Stomach smooth muscle (tissue), 2 donors: ENCODE data around the gene ATP8B1.
A peak's percentile ranks its signal among the peaks of the same experiment; 100 is the strongest.
"Not testable (repeated sequence)": the region's sequence is repeated elsewhere in the genome, so short reads cannot be mapped to it uniquely, and the experiment has no call there.

Experiments
- H3K27ac ChIP-seq: one replicate; pipeline ENCODE4 v1.7.0; 2013; ENCODE audit warnings: mild to moderate bottlenecking, low read length, inconsistent platforms
- H3K27me3 ChIP-seq, 2 donors: one replicate each; pipeline ENCODE4 v1.7.0; 2013; ENCODE audit warnings: low read length in 2 of 2; ENCODE audit not compliant: insufficient read depth in 2 of 2, control insufficient read depth in 1 of 2
- H3K36me3 ChIP-seq, 2 donors: one replicate each; pipeline ENCODE4 v1.7.0; 2013; ENCODE audit warnings: low read length in 2 of 2; ENCODE audit not compliant: control insufficient read depth in 2 of 2, insufficient read depth in 2 of 2
- H3K4me1 ChIP-seq: one replicate; pipeline ENCODE4 v1.7.0; 2013; ENCODE audit warnings: low read length; ENCODE audit not compliant: control insufficient read depth, insufficient read depth
- H3K4me3 ChIP-seq, 2 donors: one replicate each; pipeline ENCODE4 v1.7.0; 2013; ENCODE audit warnings: low read length in 2 of 2
- H3K9ac ChIP-seq, 2 donors: one replicate each; pipeline ENCODE4 v1.7.0; 2013; ENCODE audit warnings: low read length in 2 of 2, mild to moderate bottlenecking in 1 of 2
- H3K9me3 ChIP-seq, 2 donors: one replicate each; pipeline ENCODE4 v1.7.0; 2013; ENCODE audit warnings: low read length in 2 of 2; ENCODE audit not compliant: control insufficient read depth in 2 of 2
- donor health status: healthy.
- donor health status: Pancreatic carcinoma.

Gene ATP8B1

GRCh38 chr18:57744211-57744694 is 58.9 kb downstream of the ATP8B1 start:
- Histone ChIP-seq H3K4me3 (no peak overlapping the region), H3K4me1 (peaks cover 23% of the 10 kb centered on the region), H3K9me3 (no peaks in the 10 kb centered on the region), H3K9ac (no peak overlapping the region), H3K36me3 (no peaks in the 10 kb centered on the region), H3K27me3 (no peaks in the 10 kb centered on the region), H3K27ac (peak overlapping the region; percentile 31)

- peak overlapping the region; percentile 24 for H3K27ac ChIP-seq
- peaks cover 25% of the 10 kb centered on the region for H3K4me1 ChIP-seq
- H3K9ac ChIP-seq: no peak overlapping the region
- no peaks in the 10 kb centered on the region for H3K36me3 ChIP-seq
- H3K4me3 ChIP-seq: no peak overlapping the region
- no peaks in the 10 kb centered on the region for H3K9me3 ChIP-seq
- no peaks in the 10 kb centered on the region for H3K27me3 ChIP-seq
These were observed 60.1 kb downstream of the ATP8B1 start for GRCh38 chr18:57743008-57743407.

- Histone ChIP-seq H3K4me3 (no peak overlapping the region), H3K27ac (no peak overlapping the region), H3K36me3 (no peaks in the 10 kb centered on the region), H3K4me1 (peaks cover 31% of the 10 kb centered on the region), H3K9me3 (no peaks in the 10 kb centered on the region), H3K9ac (no peak overlapping the region), H3K27me3 (no peaks in the 10 kb centered on the region)
These were observed 61.8 kb downstream of the ATP8B1 start for GRCh38 chr18:57741273-57741672.

GRCh38 chr18:57738078-57738477 is 65.0 kb downstream of the ATP8B1 start:
- Histone ChIP-seq H3K9ac (peak overlapping the region; percentile 12 to 42), H3K4me1 (peaks cover 15% of the 10 kb centered on the region), H3K9me3 (no peaks in the 10 kb centered on the region), H3K27ac (peak overlapping the region; percentile 70), H3K36me3 (no peaks in the 10 kb centered on the region), H3K27me3 (no peaks in the 10 kb centered on the region), H3K4me3 (no peak overlapping the region)

GRCh38 chr18:57737400-57738060 is 65.6 kb downstream of the ATP8B1 start:
- Histone ChIP-seq H3K9me3 (no peaks in the 10 kb centered on the region), H3K27me3 (no peaks in the 10 kb centered on the region), H3K9ac (peak overlapping the region; percentile 12 to 42), H3K4me3 (no peak overlapping the region), H3K4me1 (peaks cover 13% of the 10 kb centered on the region), H3K27ac (peak overlapping the region; percentile 70), H3K36me3 (no peaks in the 10 kb centered on the region)

- not testable (repeated sequence) for H3K27ac ChIP-seq, H3K4me3 ChIP-seq
These were observed 68.1 kb downstream of the ATP8B1 start for GRCh38 chr18:57735042-57735441.

GRCh38 chr18:57733861-57734260 is 69.3 kb downstream of the ATP8B1 start:
- peaks cover 3 to 4% of the 10 kb centered on the region in 2 donors for H3K36me3 ChIP-seq
- no peaks in the 10 kb centered on the region for H3K27me3 ChIP-seq
- peaks cover 13% of the 10 kb centered on the region for H3K4me1 ChIP-seq
- no peaks in the 10 kb centered on the region for H3K9me3 ChIP-seq
- no peak overlapping the region for H3K9ac ChIP-seq
- no peak overlapping the region for H3K27ac ChIP-seq
- H3K4me3 ChIP-seq: no peak overlapping the region

More at GRCh38 chr18:57735042-57735441, 68.1 kb downstream of the ATP8B1 start:
- peaks cover 13% of the 10 kb centered on the region for H3K4me1 ChIP-seq
- not testable (repeated sequence) for H3K9ac ChIP-seq, H3K36me3 ChIP-seq, H3K9me3 ChIP-seq, H3K27me3 ChIP-seq

GRCh38 chr18:57730146-57730545 is 73.0 kb downstream of the ATP8B1 start:
- H3K27ac ChIP-seq: no peak overlapping the region
- no peak overlapping the region for H3K9ac ChIP-seq
- no peaks in the 10 kb centered on the region for H3K9me3 ChIP-seq
- peaks cover 2% of the 10 kb centered on the region for H3K4me1 ChIP-seq
- H3K36me3 ChIP-seq: peaks cover 3 to 4% of the 10 kb centered on the region in 2 donors
- H3K27me3 ChIP-seq: no peaks in the 10 kb centered on the region
- H3K4me3 ChIP-seq: no peak overlapping the region

GRCh38 chr18:57728941-57729511 is 74.1 kb downstream of the ATP8B1 start:
- no peak overlapping the region for H3K9ac ChIP-seq
- no peak overlapping the region for H3K4me3 ChIP-seq
- no peaks in the 10 kb centered on the region for H3K27me3 ChIP-seq
- H3K36me3 ChIP-seq: peaks cover 3 to 4% of the 10 kb centered on the region in 2 donors
- no peaks in the 10 kb centered on the region for H3K9me3 ChIP-seq
- H3K27ac ChIP-seq: no peak overlapping the region
- peaks cover 2% of the 10 kb centered on the region for H3K4me1 ChIP-seq

GRCh38 chr18:57727952-57728807 is 74.9 kb downstream of the ATP8B1 start:
- Histone ChIP-seq H3K9me3 (no peaks in the 10 kb centered on the region), H3K4me1 (peaks cover 2% of the 10 kb centered on the region), H3K9ac (no peak overlapping the region), H3K27me3 (no peaks in the 10 kb centered on the region), H3K27ac (no peak overlapping the region), H3K4me3 (no peak overlapping the region), H3K36me3 (peaks cover 3 to 4% of the 10 kb centered on the region in 2 donors)
